OCI-LY7 (cell line): ENCODE measurements around the gene POLR1A.

Experiments used
- CTCF ChIP-seq: fragments of 200-600 bp; sonication (generic); conservative IDR thresholded peaks from 2 replicates; pipeline ENCODE4 v1.5.1; 2014; ENCODE audit warnings: mild to moderate bottlenecking, antibody characterized with exemption, low read length, moderate library complexity, mixed read lengths
- EZH2phosphoT487 ChIP-seq: fragments of 200-600 bp; sonication (generic); IDR thresholded peaks from 2 replicates; pipeline ENCODE4 v1.6.1; 2018; ENCODE audit warnings: low read depth, borderline replicate concordance, mild to moderate bottlenecking, mixed run types, antibody characterized with exemption, low read length, moderate library complexity, mixed read lengths

DNA sequence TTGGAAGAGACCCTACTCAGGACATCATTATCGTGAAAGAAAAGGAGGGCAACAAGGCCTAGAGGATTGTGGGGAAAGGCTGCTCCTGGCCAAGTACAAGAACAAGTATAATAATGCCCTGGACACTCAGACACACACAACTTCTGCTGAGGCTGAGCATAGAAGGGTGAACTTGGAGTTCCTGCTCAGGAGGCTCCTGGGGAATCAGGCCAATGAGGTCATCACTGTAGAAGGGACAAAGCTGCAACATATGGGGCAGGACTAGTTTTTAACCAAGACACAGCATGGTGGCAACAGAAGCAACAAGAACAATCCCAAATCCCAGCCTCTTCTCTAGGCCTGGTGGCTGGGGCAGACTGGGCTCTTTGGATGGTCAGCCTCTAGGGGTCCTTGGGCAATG lies 102.6 kb downstream of the POLR1A start:
- TF ChIP-seq CTCF (no peak), EZH2phosphoT487 (no peak)
